ENCODE data around the gene SPRR1A.

- no peak for TF ChIP-seq CTCF (tag by site-specific recombination; IDR thresholded peaks at IDR 0.05)
- TF ChIP-seq ZNF580 (tag by site-specific recombination; IDR thresholded peaks at IDR 0.05): no peak
- no peak for TF ChIP-seq HIC1 (tag by site-specific recombination; IDR thresholded peaks at IDR 0.05)
- TF ChIP-seq SP2 (tag by site-specific recombination; IDR thresholded peaks at IDR 0.05): no peak
- TF ChIP-seq ZNF174 (tag by site-specific recombination; IDR thresholded peaks at IDR 0.05): no peak
- TF ChIP-seq ZNF391 (tag by site-specific recombination; IDR thresholded peaks at IDR 0.05; ENCODE audit: borderline replicate concordance, low read depth): no peak
- no peak for TF ChIP-seq ZNF670 (tag by site-specific recombination; IDR thresholded peaks at IDR 0.05; ENCODE audit: low read depth)
- TF ChIP-seq PRDM10 (tag by site-specific recombination; IDR thresholded peaks at IDR 0.05): no peak
- no peak for TF ChIP-seq ZNF302 (tag by site-specific recombination; IDR thresholded peaks at IDR 0.05; ENCODE audit: low read depth)
- TF ChIP-seq ZNF510 (tag by site-specific recombination; IDR thresholded peaks at IDR 0.05; ENCODE audit: insufficient replicate concordance): no peak
- TF ChIP-seq SALL2 (tag by site-specific recombination; IDR thresholded peaks at IDR 0.05; ENCODE audit: borderline replicate concordance): no peak
- no peak for TF ChIP-seq ZNF776 (tag by site-specific recombination; IDR thresholded peaks at IDR 0.05; ENCODE audit: borderline replicate concordance)
- no peak for TF ChIP-seq ZNF121 (tag by site-specific recombination; IDR thresholded peaks at IDR 0.05)
Observed at GRCh38 chr1:152980676-152981075, 3.2 kb upstream of the SPRR1A start.

Measured in HEK293 (cell line).